ENCODE results near the gene SPTBN1.

SPTBN1 gene

GRCh38 chr2:54590216-54591120, 134.3 kb downstream of the SPTBN1 start:
- Histone ChIP-seq H2BK120ac (ENCODE audit: low read depth, low read length) (no peak overlapping the region), H3K27ac (replicated peaks; ENCODE audit: low read length) (no peak overlapping the region), H3K36me3 (replicated peaks in 1 of 2; ENCODE audit: control insufficient read depth in 2 of 2, insufficient read depth in 2 of 2, low read length in 2 of 2) (peaks cover 0 to 3% of the 10 kb centered on the region in 2 donors), H4K91ac (ENCODE audit: low read depth, low read length, poor library complexity) (no peak overlapping the region), H3K79me1 (ENCODE audit: low read depth, low read length) (peaks cover 2% of the 10 kb centered on the region), H3K23ac (ENCODE audit: low read depth, low read length, poor library complexity) (no peak overlapping the region), H3K14ac (ENCODE audit: low read length) (no peak overlapping the region), H3K9me3 (replicated peaks in 1 of 2; ENCODE audit: control insufficient read depth in 2 of 2, insufficient read depth in 1 of 2, low read depth in 1 of 2, low read length in 2 of 2) (no peaks in the 10 kb centered on the region), H2BK15ac (ENCODE audit: low read length) (no peak overlapping the region), H3K4ac (ENCODE audit: low read length) (no peak overlapping the region), H3K18ac (ENCODE audit: low read length) (no peak overlapping the region), H3K9ac (ENCODE audit: low read depth, low read length, poor library complexity) (no peak overlapping the region), H3K4me3 (ENCODE audit: low read length in 2 of 2) (no peak overlapping the region), H2AK5ac (ENCODE audit: low read depth, low read length) (no peak overlapping the region), H2AFZ (ENCODE audit: low read length) (no peak overlapping the region), H3K4me2 (ENCODE audit: insufficient read depth, low read length, poor library complexity, severe bottlenecking) (no peak overlapping the region), H3K4me1 (ENCODE audit: control insufficient read depth in 2 of 2, insufficient read depth in 1 of 2, low read depth in 1 of 2, low read length in 2 of 2) (peaks cover 1 to 6% of the 10 kb centered on the region in 2 donors), H3K27me3 (ENCODE audit: control insufficient read depth in 3 of 3, insufficient read depth in 3 of 3, low read depth in 1 of 3, low read length in 3 of 3) (peaks cover 0 to 2% (median 0%) of the 10 kb centered on the region in 3 experiments), H2BK5ac (ENCODE audit: low read length) (no peak overlapping the region), H2BK12ac (ENCODE audit: low read length) (no peak overlapping the region), H4K8ac (ENCODE audit: low read depth, low read length) (no peak overlapping the region)
- no CpG with 5 or more reads among the region's 7 CpGs for WGBS, 2 donors (ENCODE audit: extremely low coverage in 2 of 2, insufficient read length in 2 of 2, insufficient replicate concordance in 1 of 2)
- no peak for DNase-seq (ENCODE audit: low spot score)

GRCh38 chr2:54591551-54591950, 135.4 kb downstream of the SPTBN1 start:
- Histone ChIP-seq H3K4me1 (ENCODE audit: control insufficient read depth in 2 of 2, insufficient read depth in 1 of 2, low read depth in 1 of 2, low read length in 2 of 2) (peaks cover 5 to 8% of the 10 kb centered on the region in 2 donors), H4K91ac (ENCODE audit: low read depth, low read length, poor library complexity) (no peak overlapping the region), H4K8ac (ENCODE audit: low read depth, low read length) (no peak overlapping the region), H3K4me2 (ENCODE audit: insufficient read depth, low read length, poor library complexity, severe bottlenecking) (no peak overlapping the region), H2BK5ac (ENCODE audit: low read length) (no peak overlapping the region), H3K18ac (ENCODE audit: low read length) (no peak overlapping the region), H3K23ac (ENCODE audit: low read depth, low read length, poor library complexity) (no peak overlapping the region), H3K27ac (replicated peaks; ENCODE audit: low read length) (no peak overlapping the region), H2AK5ac (ENCODE audit: low read depth, low read length) (no peak overlapping the region), H3K36me3 (replicated peaks in 1 of 2; ENCODE audit: control insufficient read depth in 2 of 2, insufficient read depth in 2 of 2, low read length in 2 of 2) (peaks cover 0 to 8% of the 10 kb centered on the region in 2 donors), H3K9ac (ENCODE audit: low read depth, low read length, poor library complexity) (no peak overlapping the region), H3K4ac (ENCODE audit: low read length) (no peak overlapping the region), H3K27me3 (ENCODE audit: control insufficient read depth in 3 of 3, insufficient read depth in 3 of 3, low read depth in 1 of 3, low read length in 3 of 3) (peaks cover 0 to 2% (median 0%) of the 10 kb centered on the region in 3 experiments), H2BK15ac (ENCODE audit: low read length) (no peak overlapping the region), H2BK120ac (ENCODE audit: low read depth, low read length) (no peak overlapping the region), H3K79me1 (ENCODE audit: low read depth, low read length) (peaks cover 6% of the 10 kb centered on the region), H3K4me3 (ENCODE audit: low read length in 2 of 2) (no peak overlapping the region), H2BK12ac (ENCODE audit: low read length) (no peak overlapping the region), H2AFZ (ENCODE audit: low read length) (no peak overlapping the region), H3K9me3 (replicated peaks in 1 of 2; ENCODE audit: control insufficient read depth in 2 of 2, insufficient read depth in 1 of 2, low read depth in 1 of 2, low read length in 2 of 2) (peaks cover 1 to 3% of the 10 kb centered on the region in 2 donors), H3K14ac (ENCODE audit: low read length) (no peak overlapping the region)
- DNase-seq (ENCODE audit: low spot score) = no peak
- no CpG with 5 or more reads among the region's 3 CpGs for WGBS, 2 donors (ENCODE audit: extremely low coverage in 2 of 2, insufficient read length in 2 of 2, insufficient replicate concordance in 1 of 2)

- peaks cover 9% of the 10 kb centered on the region for H3K79me1 ChIP-seq (ENCODE audit: low read depth, low read length)
- no peak overlapping the region for H3K9ac ChIP-seq (ENCODE audit: low read depth, low read length, poor library complexity)
- no peak overlapping the region for H3K4me2 ChIP-seq (ENCODE audit: insufficient read depth, low read length, poor library complexity, severe bottlenecking)
- no peak overlapping the region for H3K18ac ChIP-seq (ENCODE audit: low read length)
- no peak overlapping the region for H2AFZ ChIP-seq (ENCODE audit: low read length)
- H2BK15ac ChIP-seq (ENCODE audit: low read length) = no peak overlapping the region
- no CpG with 5 or more reads among the region's 4 CpGs for WGBS, 2 donors (ENCODE audit: extremely low coverage in 2 of 2, insufficient read length in 2 of 2, insufficient replicate concordance in 1 of 2)
- no peak overlapping the region for H3K14ac ChIP-seq (ENCODE audit: low read length)
- H3K4me1 ChIP-seq (ENCODE audit: control insufficient read depth in 2 of 2, insufficient read depth in 1 of 2, low read depth in 1 of 2, low read length in 2 of 2) = peaks cover 5 to 8% of the 10 kb centered on the region in 2 donors
- no peak for DNase-seq (ENCODE audit: low spot score)
- H3K4me3 ChIP-seq (ENCODE audit: low read length in 2 of 2) = no peak overlapping the region
- H2BK5ac ChIP-seq (ENCODE audit: low read length) = no peak overlapping the region
- H3K4ac ChIP-seq (ENCODE audit: low read length) = no peak overlapping the region
- H2BK12ac ChIP-seq (ENCODE audit: low read length) = no peak overlapping the region
- H2AK5ac ChIP-seq (ENCODE audit: low read depth, low read length) = no peak overlapping the region
- H3K36me3 ChIP-seq (replicated peaks in 1 of 2; ENCODE audit: control insufficient read depth in 2 of 2, insufficient read depth in 2 of 2, low read length in 2 of 2) = peaks cover 0 to 9% of the 10 kb centered on the region in 2 donors
- H3K27me3 ChIP-seq (ENCODE audit: control insufficient read depth in 3 of 3, insufficient read depth in 3 of 3, low read depth in 1 of 3, low read length in 3 of 3) = peaks cover 0 to 2% (median 0%) of the 10 kb centered on the region in 3 experiments
- H2BK120ac ChIP-seq (ENCODE audit: low read depth, low read length) = no peak overlapping the region
- no peak overlapping the region for H4K8ac ChIP-seq (ENCODE audit: low read depth, low read length)
- peaks cover 1 to 3% of the 10 kb centered on the region in 2 donors for H3K9me3 ChIP-seq (replicated peaks in 1 of 2; ENCODE audit: control insufficient read depth in 2 of 2, insufficient read depth in 1 of 2, low read depth in 1 of 2, low read length in 2 of 2)
- H3K23ac ChIP-seq (ENCODE audit: low read depth, low read length, poor library complexity) = no peak overlapping the region
- H4K91ac ChIP-seq (ENCODE audit: low read depth, low read length, poor library complexity) = no peak overlapping the region
- no peak overlapping the region for H3K27ac ChIP-seq (replicated peaks; ENCODE audit: low read length)
These were observed 137.1 kb downstream of the SPTBN1 start for GRCh38 chr2:54593249-54593648.

- Histone ChIP-seq H3K4me2 (ENCODE audit: insufficient read depth, low read length, poor library complexity, severe bottlenecking) (no peak overlapping the region), H3K27me3 (ENCODE audit: control insufficient read depth in 3 of 3, insufficient read depth in 3 of 3, low read depth in 1 of 3, low read length in 3 of 3) (peaks cover 0 to 2% (median 0%) of the 10 kb centered on the region in 3 experiments), H3K18ac (ENCODE audit: low read length) (no peak overlapping the region), H3K9ac (ENCODE audit: low read depth, low read length, poor library complexity) (no peak overlapping the region), H2BK120ac (ENCODE audit: low read depth, low read length) (no peak overlapping the region), H3K9me3 (replicated peaks in 1 of 2; ENCODE audit: control insufficient read depth in 2 of 2, insufficient read depth in 1 of 2, low read depth in 1 of 2, low read length in 2 of 2) (peaks cover 1 to 3% of the 10 kb centered on the region in 2 donors), H3K23ac (ENCODE audit: low read depth, low read length, poor library complexity) (no peak overlapping the region), H4K8ac (ENCODE audit: low read depth, low read length) (no peak overlapping the region), H3K79me1 (ENCODE audit: low read depth, low read length) (peaks cover 11% of the 10 kb centered on the region), H4K91ac (ENCODE audit: low read depth, low read length, poor library complexity) (no peak overlapping the region), H3K4me3 (ENCODE audit: low read length in 2 of 2) (no peak overlapping the region), H3K4me1 (ENCODE audit: control insufficient read depth in 2 of 2, insufficient read depth in 1 of 2, low read depth in 1 of 2, low read length in 2 of 2) (peaks cover 5 to 7% of the 10 kb centered on the region in 2 donors), H2BK15ac (ENCODE audit: low read length) (no peak overlapping the region), H3K27ac (replicated peaks; ENCODE audit: low read length) (no peak overlapping the region), H2AK5ac (ENCODE audit: low read depth, low read length) (no peak overlapping the region), H3K4ac (ENCODE audit: low read length) (no peak overlapping the region), H3K14ac (ENCODE audit: low read length) (no peak overlapping the region), H2BK5ac (ENCODE audit: low read length) (no peak overlapping the region), H2BK12ac (ENCODE audit: low read length) (no peak overlapping the region), H2AFZ (ENCODE audit: low read length) (no peak overlapping the region), H3K36me3 (replicated peaks in 1 of 2; ENCODE audit: control insufficient read depth in 2 of 2, insufficient read depth in 2 of 2, low read length in 2 of 2) (peaks cover 2 to 17% of the 10 kb centered on the region in 2 donors)
- no CpG with 5 or more reads among the region's 4 CpGs for WGBS, 2 donors (ENCODE audit: extremely low coverage in 2 of 2, insufficient read length in 2 of 2, insufficient replicate concordance in 1 of 2)
- no peak for DNase-seq (ENCODE audit: low spot score)
These were observed 137.9 kb downstream of the SPTBN1 start for GRCh38 chr2:54594048-54594447.
